ENCODE data around the gene THAP5. TPM values are rescaled to one million over a fixed set of nuclear protein-coding genes. Genes with fewer than 3 reads are reported as not detected.

THAP5 gene
- polyA plus RNA-seq, 3 donors = 5.2 to 10.5 (median 5.6) TPM

Other genes starting within 250 kb of the THAP5 start
- 1 to 10 TPM; 2.5 to 10.0 (median 2.6) TPM for gene NRCAM, start 113.3 kb downstream of the THAP5 start, polyA plus RNA-seq
- 10 to 100 TPM in 2 of 3 donors, 1 to 10 TPM in 1; 9.2 to 26.3 (median 21.8) TPM for gene PNPLA8, start 43.6 kb downstream of the THAP5 start, polyA plus RNA-seq
- 10 to 100 TPM; 17.1 to 49.3 (median 18.5) TPM for gene DNAJB9, start 168 bp upstream of the THAP5 start, polyA plus RNA-seq

Measured in adipose tissue (tissue), 3 donors.